ENCODE results near the gene DUSP2. TPM values are rescaled to one million over a fixed set of nuclear protein-coding genes. Genes with fewer than 3 reads are reported as not detected.
A peak's percentile ranks its signal among the peaks of the same experiment; 100 is the strongest.

DUSP2 gene
- total and polyA plus RNA-seq, 9 of the 15 experiments (the other 6 are each of a cell fraction or from before 2014, with no cell fraction given) = 0.04 to 0.18 TPM; not detected in 7

GRCh38 chr2:96095116-96095636 is 50.1 kb downstream of the DUSP2 start (continued):
- TF ChIP-seq DLX4 (CRISPR knock-in tag; IDR thresholded peaks at IDR 0.05) (no peak), ARID1B (IDR thresholded peaks at IDR 0.05) (peak; percentile 83), ZNF316 (IDR thresholded peaks at IDR 0.05) (peak; percentile 98), ZNF134 (CRISPR knock-in tag; conservative IDR thresholded peaks at IDR 0.05) (peak; percentile 77), MTA2 (IDR thresholded peaks at IDR 0.05; ENCODE audit: low read depth) (peak; percentile 36; the same call in 1 of the 2 replicates), CBFA2T3 (IDR thresholded peaks at IDR 0.05) (peak; percentile 86), CBFA2T2 (conservative IDR thresholded peaks at IDR 0.05) (peak; percentile 70), TAL1 (IDR thresholded peaks at IDR 0.05) (peak; percentile 61; the same call in 1 of the 2 replicates), MAFF (IDR thresholded peaks at IDR 0.05; ENCODE audit: low read length) (peak; percentile 83), PML (IDR thresholded peaks at IDR 0.05; ENCODE audit: low read length) (0 out of 2 replicates have a peak, but pooled peaks have one; percentile 21), HDAC1 (IDR thresholded peaks at IDR 0.05) (peak in 1 of 2 experiments; percentile 47; a peak in 1 of 4 replicates), POLR2G (IDR thresholded peaks at IDR 0.05; ENCODE audit: low read depth, low read length) (no peak), ZNF354B (CRISPR knock-in tag; IDR thresholded peaks at IDR 0.05) (no peak), NONO (IDR thresholded peaks at IDR 0.05; ENCODE audit: low read depth in 2 of 2, low read length in 1 of 2) (0 out of 4 replicates have a peak, but pooled peaks of 1 of the 2 experiments have one; percentile 17), ZEB2 (IDR thresholded peaks at IDR 0.05) (peak; percentile 91), SOX6 (IDR thresholded peaks at IDR 0.05) (peak; percentile 33; the same call in 1 of the 2 replicates), PBX2 (CRISPR knock-in tag; IDR thresholded peaks at IDR 0.05; ENCODE audit: low read depth) (no peak), PBX2 (tag; conservative IDR thresholded peaks at IDR 0.05; ENCODE audit: low read depth) (peak; percentile 76), HMG20A (CRISPR knock-in tag; conservative IDR thresholded peaks at IDR 0.05) (no peak), KDM1A (IDR thresholded peaks at IDR 0.05) (peak; percentile 43 to 48; a peak in 3 of 4 replicates), JUND (IDR thresholded peaks at IDR 0.05; ENCODE audit: borderline replicate concordance, low read depth, low read length) (no peak), JUND (tag; IDR thresholded peaks at IDR 0.05; ENCODE audit: borderline replicate concordance, low read depth, low read length) (0 out of 3 replicates have a peak, but pooled peaks have one; percentile 18), SMARCC2 (IDR thresholded peaks at IDR 0.05; ENCODE audit: low read depth) (no peak), MAFG (tag; conservative IDR thresholded peaks at IDR 0.05) (peak; percentile 94), ASH1L (IDR thresholded peaks at IDR 0.05; ENCODE audit: borderline replicate concordance, low read depth, partially characterized antibody) (no peak)

Data from K562 (cell line).